HG03460 (cell line): Measurements from ENCODE around the gene NCKIPSD.

Experiments used
- ATAC-seq: cut with Tn5 transposase; IDR thresholded peaks from one replicate; pipeline ENCODE4 v1.9.1; 2021; ENCODE audit not compliant: unreplicated experiment

NCKIPSD gene

GRCh38 chr3:48625600-48625999, 60.1 kb downstream of the NCKIPSD start:
- no peak for ATAC-seq

- no peak for ATAC-seq
These were observed 60.9 kb downstream of the NCKIPSD start for GRCh38 chr3:48624767-48625166.

GRCh38 chr3:48623851-48624547, 61.7 kb downstream of the NCKIPSD start:
- ATAC-seq: no peak
